TTC549 (cell line): ENCODE data around the gene ALOX12B.
"Not testable (repeated sequence)": the region's sequence is repeated elsewhere in the genome, so short reads cannot be mapped to it uniquely, and the experiment has no call there.

Experiments used
- FAIRE-seq: peaks from 2 replicates; lab custom pipeline; 2012; peaks lifted over from hg19 to GRCh38; lab: Jason Lieb, UNC

ALOX12B gene

GRCh38 chr17:8081876-8082275 lies 5.6 kb downstream of the ALOX12B start:
- no peak for FAIRE-seq

- FAIRE-seq = no peak
Observed at GRCh38 chr17:8080799-8081219, 6.7 kb downstream of the ALOX12B start.

- FAIRE-seq = no peak
Observed at GRCh38 chr17:8080208-8080798, 7.2 kb downstream of the ALOX12B start.

- FAIRE-seq = no peak
Observed at GRCh38 chr17:8079291-8080207, 8.0 kb downstream of the ALOX12B start.

GRCh38 chr17:8077939-8078338 lies 9.6 kb downstream of the ALOX12B start:
- FAIRE-seq = not testable (repeated sequence)

GRCh38 chr17:8076502-8077266 lies 10.8 kb downstream of the ALOX12B start:
- no peak for FAIRE-seq

GRCh38 chr17:8075574-8076342 lies 11.8 kb downstream of the ALOX12B start:
- FAIRE-seq = no peak

- FAIRE-seq = no peak
Observed at GRCh38 chr17:8075081-8075480, 12.4 kb downstream of the ALOX12B start.

GRCh38 chr17:8074554-8074953 lies 13.0 kb downstream of the ALOX12B start:
- FAIRE-seq = no peak

GRCh38 chr17:8073627-8074484 lies 13.7 kb downstream of the ALOX12B start:
- no peak for FAIRE-seq

GRCh38 chr17:8072729-8073461 lies 14.6 kb downstream of the ALOX12B start:
- no peak for FAIRE-seq

GRCh38 chr17:8072341-8072728 lies 15.2 kb downstream of the ALOX12B start:
- FAIRE-seq = no peak

GRCh38 chr17:8071496-8071895 lies 16.0 kb downstream of the ALOX12B start:
- no peak for FAIRE-seq

GRCh38 chr17:8069587-8069860 lies 18.0 kb downstream of the ALOX12B start:
- no peak for FAIRE-seq

GRCh38 chr17:8068736-8069586 lies 18.6 kb downstream of the ALOX12B start:
- no peak for FAIRE-seq

GRCh38 chr17:8067806-8068205 lies 19.7 kb downstream of the ALOX12B start:
- no peak for FAIRE-seq

GRCh38 chr17:8066841-8067775 lies 20.4 kb downstream of the ALOX12B start:
- FAIRE-seq = no peak

- FAIRE-seq = no peak
Observed at GRCh38 chr17:8064561-8065019, 22.9 kb downstream of the ALOX12B start.
